GM10248 (cell line): ENCODE data around the gene KRT15.

Source experiments
- CTCF ChIA-PET: fragments of 300-600 bp; sonication (Branson Sonifier 250); formaldehyde crosslinking; extraction: SDS; loops from one replicate; lab custom pipeline; 2021; ENCODE audit warnings: antibody characterized with exemption; lab: Yijun Ruan, JAX
- POLR2A ChIA-PET: fragments of 350-650 bp; sonication (Branson Sonifier 250); formaldehyde crosslinking; extraction: SDS; loops from one replicate; lab custom pipeline; 2020; ENCODE audit warnings: antibody characterized with exemption; lab: Yijun Ruan, JAX
- DNase-seq: peaks from one replicate; pipeline ENCODE4 v3.0.0; 2012; ENCODE audit errors: extremely low spot score
- CTCF ChIP-seq: IDR thresholded peaks from 2 replicates; pipeline ENCODE4 v1.5.1; 2012; ENCODE audit warnings: mild to moderate bottlenecking, low read depth; ENCODE audit errors: extremely low read depth, missing control alignments, control extremely low read depth

KRT15 gene

DNA sequence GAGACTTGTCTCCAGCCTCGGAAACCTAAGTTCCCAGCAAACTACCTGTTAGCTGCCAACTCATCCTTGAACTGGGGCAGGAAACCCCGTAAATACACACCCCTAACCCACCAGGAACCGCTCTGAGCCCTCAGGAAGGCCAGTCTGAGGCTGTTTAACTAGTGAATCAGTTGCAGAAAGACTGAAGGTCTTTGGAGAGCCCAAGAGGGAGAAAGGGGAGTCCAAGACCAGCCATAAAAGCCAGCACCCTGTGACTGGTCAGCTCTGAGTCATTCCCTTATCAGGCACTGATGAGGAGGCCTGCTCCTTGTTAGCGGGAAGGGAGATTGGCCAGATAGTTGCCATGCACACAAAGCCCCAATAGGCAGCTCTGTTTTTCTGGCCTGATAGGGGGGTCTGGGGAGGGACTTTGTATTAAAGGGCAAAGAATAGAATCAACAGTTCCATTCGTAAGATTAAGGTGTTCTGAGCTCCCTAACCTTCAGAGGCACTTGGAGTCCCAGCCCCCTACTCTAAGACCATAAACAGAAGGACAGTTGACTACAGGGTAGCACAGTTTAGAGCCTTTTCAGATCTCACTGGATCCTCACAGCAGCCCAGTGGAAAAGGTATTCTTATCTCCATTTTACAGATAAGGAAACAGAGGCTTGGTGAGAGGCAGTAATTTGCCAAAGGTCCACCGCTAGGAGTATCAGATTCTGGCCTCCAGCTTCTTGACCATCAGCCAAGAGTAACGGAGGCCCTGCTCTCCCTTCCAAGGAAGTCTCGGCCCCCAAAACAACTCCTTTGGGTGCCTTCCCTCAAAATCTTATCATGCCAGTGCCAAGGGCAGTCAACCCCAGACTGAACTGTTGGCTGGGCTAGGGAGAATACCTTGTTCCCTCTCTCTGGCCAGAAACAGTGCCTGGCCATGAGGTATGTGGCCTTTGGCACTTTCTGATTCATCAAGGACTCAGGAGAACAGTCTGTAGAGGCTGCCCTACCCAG is 11.7 kb upstream of the KRT15 start:
- ChIA-PET POLR2A (no interaction called here), CTCF (interaction anchor here (1.0 to 3.8 kb wide), 2 partner anchors 10 to 18 kb away, joined by 3 to 16 read pairs; no protein-coding TSS in a partner anchor)
- DNase-seq, result no peak
- TF ChIP-seq CTCF, result no peak

GRCh38 chr17:41529491-41529915 is 10.8 kb upstream of the KRT15 start:
- no peak for TF ChIP-seq CTCF
- POLR2A ChIA-PET, result no interaction called here
- DNase-seq, result no peak
- CTCF ChIA-PET, result interaction anchor here (3.8 kb wide), 1 partner anchor 19 kb away, joined by 16 read pairs; no protein-coding TSS in a partner anchor

GRCh38 chr17:41528959-41529353 is 10.3 kb upstream of the KRT15 start:
- no peak for DNase-seq
- ChIA-PET CTCF (interaction anchor here (3.8 kb wide), 1 partner anchor 20 kb away, joined by 16 read pairs; no protein-coding TSS in a partner anchor), POLR2A (no interaction called here)
- no peak for TF ChIP-seq CTCF

DNA sequence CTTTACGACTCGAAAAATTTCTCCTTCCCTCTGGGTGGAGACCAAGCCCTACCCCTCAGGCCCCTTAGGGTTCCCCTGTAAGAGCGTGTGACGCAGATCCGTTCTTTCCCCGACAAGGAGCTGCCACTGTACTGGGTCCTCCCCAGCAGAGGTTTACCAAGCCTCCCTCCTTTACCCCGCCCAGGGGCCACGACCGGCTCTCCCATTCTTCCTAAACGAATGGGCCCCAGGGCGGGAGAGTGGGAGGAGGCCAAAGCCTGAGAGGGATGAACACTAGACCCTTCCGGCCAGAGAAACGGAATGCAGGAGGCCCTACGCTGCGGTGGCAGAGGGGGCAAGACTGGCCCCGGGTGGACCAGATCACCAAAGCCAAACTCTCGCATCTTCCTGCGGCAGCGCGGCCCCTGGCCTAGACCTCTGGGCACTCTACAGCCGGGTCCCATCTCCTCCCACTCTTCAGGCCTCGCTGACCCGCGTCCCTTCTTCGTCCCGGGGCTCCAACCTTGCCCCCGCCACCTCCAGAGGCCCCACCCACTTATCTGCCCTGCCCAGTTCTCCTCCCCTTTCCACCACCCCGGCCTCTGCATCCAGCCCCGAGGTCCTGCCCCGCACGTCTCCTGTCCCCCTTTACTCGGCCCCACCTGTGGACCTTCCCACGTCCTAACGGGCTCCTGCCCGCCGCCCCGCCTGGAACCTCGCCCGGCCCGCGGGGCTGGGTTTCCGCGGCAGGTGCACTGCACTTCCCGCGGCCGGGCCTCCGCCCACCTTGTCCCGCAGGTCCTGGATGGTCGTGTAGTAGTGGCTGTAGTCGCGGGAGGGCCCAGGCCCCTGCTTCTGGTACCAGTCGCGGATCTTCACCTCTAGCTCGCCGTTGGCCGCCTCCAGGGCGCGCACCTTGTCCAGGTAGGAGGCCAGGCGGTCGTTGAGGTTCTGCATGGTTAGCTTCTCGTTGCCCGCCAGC is 8.7 kb upstream of the KRT15 start:
- no peak for DNase-seq
- TF ChIP-seq CTCF, result no peak
- CTCF ChIA-PET, result interaction anchor here (3.8 kb wide), 1 partner anchor 21 kb away, joined by 16 read pairs; no protein-coding TSS in a partner anchor
- POLR2A ChIA-PET, result no interaction called here

GRCh38 chr17:41524261-41524660 is 5.6 kb upstream of the KRT15 start:
- ChIA-PET POLR2A (no interaction called here), CTCF (interaction anchor here (2.2 kb wide), 1 partner anchor 25 kb away, joined by 8 read pairs; no protein-coding TSS in a partner anchor)
- DNase-seq, result no peak
- no peak for TF ChIP-seq CTCF

DNA sequence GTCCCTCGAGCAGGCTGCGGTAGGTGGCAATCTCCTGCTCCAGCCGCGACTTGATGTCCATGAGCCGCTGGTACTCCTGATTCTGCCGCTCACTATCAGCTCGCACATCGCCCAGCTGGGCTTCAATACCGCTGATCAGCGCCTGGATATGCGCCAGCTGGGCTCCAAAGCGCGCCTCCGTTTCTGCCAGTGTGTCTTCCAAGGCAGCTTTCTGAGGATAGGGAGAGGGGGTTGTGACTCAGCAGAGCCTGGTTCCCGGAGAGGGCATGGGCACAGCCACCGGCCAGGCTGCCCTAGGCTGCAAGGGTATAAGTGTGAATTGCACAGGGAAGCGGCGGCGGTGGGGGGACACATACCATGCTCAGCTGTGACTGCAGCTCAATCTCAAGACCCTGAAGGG is 5.1 kb upstream of the KRT15 start:
- POLR2A ChIA-PET, result no interaction called here
- CTCF ChIA-PET, result interaction anchor here (2.2 kb wide), 1 partner anchor 26 kb away, joined by 8 read pairs; no protein-coding TSS in a partner anchor
- no peak for DNase-seq
- no peak for TF ChIP-seq CTCF
